HUES6 (cell line): ENCODE data around the gene AFF2.

Experiments
- H3K27ac ChIP-seq: 2 replicates; pipeline ENCODE4 v1.7.0; 2013; ENCODE audit warnings: low read depth, mild to moderate bottlenecking, low read length, inconsistent platforms
- H3K27me3 ChIP-seq: 2 replicates; pipeline ENCODE4 v1.6.1; 2013; ENCODE audit warnings: low read length; ENCODE audit not compliant: control insufficient read depth, insufficient read depth
- H3K36me3 ChIP-seq: 2 replicates; pipeline ENCODE4 v1.6.1; 2013; ENCODE audit warnings: low read length; ENCODE audit not compliant: control insufficient read depth, insufficient read depth
- H3K4me1 ChIP-seq: 2 replicates; pipeline ENCODE4 v1.6.1; 2013; ENCODE audit warnings: low read length; ENCODE audit not compliant: control insufficient read depth, insufficient read depth
- H3K4me3 ChIP-seq: 2 replicates; pipeline ENCODE4 v1.5.1; 2013; ENCODE audit warnings: low read depth, low read length
- H3K9ac ChIP-seq: one replicate; pipeline ENCODE4 v1.6.1; 2013; ENCODE audit warnings: mild to moderate bottlenecking, low read length
- H3K9me3 ChIP-seq: 2 replicates; pipeline ENCODE4 v1.6.1; 2013; ENCODE audit warnings: low read depth, low read length; ENCODE audit not compliant: control insufficient read depth, insufficient read depth

AFF2 gene

GRCh38 chrX:148500423-148501385, at the start of gene AFF2:
AFF2 (plus strand) TSS chrX:148500617; CDS start chrX:148501098, 481 bp downstream.
- H3K9ac ChIP-seq: peak within 1 kb of the TSS; percentile 75
- 0 out of 2 replicates have a peak within 1 kb of the TSS, but pooled peaks have one; percentile 16 for H3K27ac ChIP-seq
- no peaks in the 10 kb centered on the region for H3K9me3 ChIP-seq
- peaks cover 35% of the 10 kb centered on the region for H3K4me1 ChIP-seq
- no peaks in the 10 kb centered on the region for H3K36me3 ChIP-seq
- peaks cover 62% of the 10 kb centered on the region for H3K27me3 ChIP-seq
- H3K4me3 ChIP-seq: peak within 1 kb of the TSS; percentile 81

- no peak overlapping the region for H3K27ac ChIP-seq
- H3K9me3 ChIP-seq: no peaks in the 10 kb centered on the region
- no peak overlapping the region for H3K9ac ChIP-seq
- H3K4me3 ChIP-seq: no peak overlapping the region
- H3K27me3 ChIP-seq: peaks cover 7% of the 10 kb centered on the region; the same call in 1 of the 2 replicates
- H3K4me1 ChIP-seq: no peaks in the 10 kb centered on the region
- no peaks in the 10 kb centered on the region for H3K36me3 ChIP-seq
These were observed 43.1 kb upstream of the AFF2 start for GRCh38 chrX:148457279-148457678.

DNA sequence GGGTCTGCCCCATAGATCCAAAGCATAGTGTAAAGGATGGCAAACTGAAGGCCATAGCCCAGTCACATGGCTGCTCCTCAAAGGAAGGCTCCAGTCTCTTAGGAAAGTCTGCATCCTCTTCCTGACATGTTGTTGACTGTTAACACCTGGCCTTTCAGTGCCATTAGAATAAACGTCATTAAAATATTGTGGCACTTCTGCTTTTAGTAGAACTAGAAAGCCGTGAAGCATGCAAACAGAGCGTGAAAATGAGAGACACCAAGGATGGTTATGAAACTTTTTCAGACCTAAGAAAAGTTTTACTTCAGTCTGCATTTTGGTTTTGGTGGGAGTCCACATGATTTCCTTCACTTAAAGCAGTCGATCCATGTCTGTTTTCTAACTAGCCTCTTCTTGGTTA, 41.1 kb upstream of the AFF2 start:
- peaks cover 7% of the 10 kb centered on the region; the same call in 1 of the 2 replicates for H3K27me3 ChIP-seq
- H3K4me1 ChIP-seq: no peaks in the 10 kb centered on the region
- H3K36me3 ChIP-seq: no peaks in the 10 kb centered on the region
- H3K4me3 ChIP-seq: no peak overlapping the region
- no peak overlapping the region for H3K27ac ChIP-seq
- no peaks in the 10 kb centered on the region for H3K9me3 ChIP-seq
- H3K9ac ChIP-seq: no peak overlapping the region

DNA sequence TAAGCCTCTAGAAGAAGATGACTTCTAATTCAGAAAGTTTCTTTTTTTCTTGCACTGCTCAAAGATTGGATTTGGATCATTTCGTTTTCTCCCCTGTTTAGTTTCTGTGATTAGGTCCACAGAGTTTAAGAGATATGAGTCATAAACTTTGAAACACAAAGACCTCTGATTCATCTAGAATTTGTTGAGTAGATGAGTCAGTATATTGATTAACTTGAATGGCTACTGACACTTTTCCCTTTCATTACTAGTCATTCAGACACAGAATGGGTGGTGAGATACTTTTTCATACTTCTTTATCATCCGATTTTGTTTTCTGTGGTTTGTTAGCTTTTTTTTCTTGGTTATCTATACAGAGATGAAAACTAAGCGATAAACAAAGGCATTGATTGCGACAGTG, 34.1 kb upstream of the AFF2 start:
- Histone ChIP-seq H3K9me3 (no peaks in the 10 kb centered on the region), H3K9ac (no peak overlapping the region), H3K4me1 (0 out of 2 replicates have a peak, but pooled peaks cover 6% of the 10 kb centered on the region), H3K27me3 (no peaks in the 10 kb centered on the region; the same call in 1 of the 2 replicates), H3K36me3 (no peaks in the 10 kb centered on the region), H3K27ac (no peak overlapping the region), H3K4me3 (no peak overlapping the region)

- Histone ChIP-seq H3K27me3 (no peaks in the 10 kb centered on the region; the same call in 1 of the 2 replicates), H3K9me3 (no peaks in the 10 kb centered on the region), H3K9ac (no peak overlapping the region), H3K4me1 (0 out of 2 replicates have a peak, but pooled peaks cover 6% of the 10 kb centered on the region), H3K36me3 (no peaks in the 10 kb centered on the region), H3K27ac (no peak overlapping the region), H3K4me3 (no peak overlapping the region)
These were observed 30.1 kb upstream of the AFF2 start for GRCh38 chrX:148470324-148470723.

DNA sequence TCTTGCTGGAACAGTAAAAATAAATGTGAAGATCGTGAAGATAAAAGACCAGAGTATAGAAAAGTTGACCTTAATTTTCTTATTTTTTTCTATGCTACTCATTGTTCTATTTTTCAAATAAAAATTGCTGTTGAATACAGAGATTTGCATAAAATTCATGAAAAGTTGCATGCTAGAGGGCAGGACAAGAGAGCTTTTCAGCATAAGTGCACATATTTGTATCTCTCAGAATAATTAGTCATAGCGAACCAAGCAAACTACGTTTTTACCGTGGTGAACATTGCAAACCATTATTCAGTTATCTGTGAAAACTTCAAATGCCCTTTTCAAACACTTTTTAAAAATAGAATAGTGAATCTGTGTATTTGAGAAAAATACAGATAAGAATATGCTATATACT, 26.4 kb upstream of the AFF2 start:
- H3K36me3 ChIP-seq: no peaks in the 10 kb centered on the region

DNA sequence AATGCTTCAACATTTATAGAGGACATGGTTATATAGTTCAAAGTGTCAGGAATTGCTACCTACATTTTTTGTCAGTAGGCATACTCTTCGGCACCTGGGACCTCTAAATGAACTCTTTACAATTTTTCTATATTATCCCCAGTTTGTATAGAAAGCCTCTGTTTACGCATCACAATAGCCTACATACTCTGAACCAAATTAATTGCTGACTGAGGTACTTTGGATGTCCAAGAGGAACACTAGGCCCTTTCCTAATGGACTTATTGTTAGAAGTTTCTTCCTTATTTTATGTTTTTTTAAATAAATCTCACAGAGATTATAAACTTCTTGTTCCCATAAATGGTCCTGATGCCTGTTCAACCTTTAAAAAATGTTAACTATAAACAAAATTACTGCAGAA, 8.4 kb upstream of the AFF2 start:
- no peaks in the 10 kb centered on the region for H3K36me3 ChIP-seq
- H3K27ac ChIP-seq: no peak overlapping the region
- no peaks in the 10 kb centered on the region for H3K9me3 ChIP-seq
- no peaks in the 10 kb centered on the region for H3K27me3 ChIP-seq
- no peak overlapping the region for H3K4me3 ChIP-seq
- no peak overlapping the region for H3K9ac ChIP-seq
- no peaks in the 10 kb centered on the region for H3K4me1 ChIP-seq

More for the DNA sequence above, 26.4 kb upstream of the AFF2 start:
- no peak overlapping the region for H3K27ac ChIP-seq
- H3K9me3 ChIP-seq: no peaks in the 10 kb centered on the region
- H3K9ac ChIP-seq: no peak overlapping the region
- H3K27me3 ChIP-seq: no peaks in the 10 kb centered on the region; the same call in 1 of the 2 replicates
- H3K4me3 ChIP-seq: no peak overlapping the region
- H3K4me1 ChIP-seq: no peaks in the 10 kb centered on the region

DNA sequence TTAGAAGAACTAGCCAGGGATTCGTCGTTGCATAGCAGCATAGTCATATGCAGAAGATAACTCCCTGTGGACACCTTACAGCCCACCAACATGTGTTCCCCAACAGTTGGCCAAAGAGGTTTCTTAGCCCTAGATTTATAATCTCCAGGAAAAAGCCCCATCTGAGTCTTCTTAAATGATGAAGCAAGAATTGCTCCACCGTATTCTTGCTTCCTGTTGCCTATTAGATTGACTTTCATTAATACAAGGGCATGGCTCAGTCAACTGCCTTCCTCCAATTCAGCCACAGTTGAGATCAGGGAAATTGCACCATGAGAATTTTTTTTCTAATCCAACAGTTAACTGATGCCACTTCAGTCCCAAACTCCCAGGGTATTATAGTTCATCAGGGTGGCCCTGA, 5.2 kb upstream of the AFF2 start:
- H3K27me3 ChIP-seq: peaks cover 27% of the 10 kb centered on the region
- no peaks in the 10 kb centered on the region for H3K36me3 ChIP-seq
- H3K4me1 ChIP-seq: peaks cover 10% of the 10 kb centered on the region; the same call in 1 of the 2 replicates
- no peak overlapping the region for H3K27ac ChIP-seq
- H3K4me3 ChIP-seq: no peak overlapping the region
- no peaks in the 10 kb centered on the region for H3K9me3 ChIP-seq
- no peak overlapping the region for H3K9ac ChIP-seq

- Histone ChIP-seq H3K9me3 (no peaks in the 10 kb centered on the region), H3K27me3 (peaks cover 52% of the 10 kb centered on the region), H3K9ac (no peak overlapping the region), H3K36me3 (no peaks in the 10 kb centered on the region), H3K4me1 (peaks cover 17% of the 10 kb centered on the region), H3K4me3 (no peak overlapping the region), H3K27ac (no peak overlapping the region)
These were observed 2.4 kb upstream of the AFF2 start for GRCh38 chrX:148498067-148498466.

DNA sequence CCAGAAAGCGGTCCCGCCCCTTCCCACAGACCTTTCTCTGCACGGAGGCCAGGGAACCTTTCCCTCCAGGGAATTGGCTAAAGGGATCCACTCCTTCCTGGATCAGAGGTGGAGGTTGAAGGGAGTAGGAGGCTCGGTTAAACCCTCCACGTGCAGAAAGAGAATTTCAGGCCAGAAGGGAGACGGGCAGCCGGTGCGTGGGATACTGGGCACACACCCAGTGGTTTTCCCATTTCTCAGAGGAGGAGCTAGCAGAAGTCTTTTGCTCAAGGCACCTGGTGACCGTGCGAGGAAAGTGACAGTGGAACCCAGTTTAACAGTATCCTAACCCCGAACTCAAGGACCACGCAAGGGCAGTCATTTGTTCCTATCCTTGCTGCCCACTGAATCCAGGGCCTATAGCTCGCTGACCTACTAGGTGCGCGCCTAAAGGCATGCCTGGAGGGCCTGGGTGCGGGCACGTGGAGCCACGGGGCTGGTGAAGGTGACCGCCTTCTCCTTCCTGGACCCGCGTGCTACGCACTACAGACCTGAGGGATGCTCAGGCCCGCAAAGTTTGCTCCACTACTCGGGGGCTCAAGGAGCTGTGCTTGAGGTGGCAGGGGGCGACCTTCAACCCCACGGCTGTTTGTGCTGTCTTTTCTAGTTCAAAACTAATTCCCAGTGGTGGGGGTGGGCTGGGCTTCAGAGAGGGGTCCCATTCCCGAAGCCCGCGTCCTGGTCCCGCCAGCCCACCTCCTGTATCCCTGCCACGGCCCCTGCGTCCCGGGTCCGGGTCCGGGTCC, 587 bp upstream of the AFF2 start:
- peak overlapping the region; percentile 2 for H3K9ac ChIP-seq
- peaks cover 62% of the 10 kb centered on the region for H3K27me3 ChIP-seq
- peak overlapping the region; percentile 42 for H3K4me3 ChIP-seq
- H3K27ac ChIP-seq: no peak overlapping the region
- H3K9me3 ChIP-seq: no peaks in the 10 kb centered on the region
- peaks cover 30% of the 10 kb centered on the region for H3K4me1 ChIP-seq
- no peaks in the 10 kb centered on the region for H3K36me3 ChIP-seq
